ENCODE measurements around the gene ATP5F1A.
A peak's percentile ranks its signal among the peaks of the same experiment; 100 is the strongest.

The ATP5F1A gene

GRCh38 chr18:46072959-46073358 is 25.1 kb downstream of the ATP5F1A start:
- TF ChIP-seq CTCF (IDR thresholded peaks at IDR 0.05; ENCODE audit: low read depth, low read length), result no peak
- no peak overlapping the region for H3K4me3 ChIP-seq (replicated peaks in 1 of 2; ENCODE audit: low read depth in 2 of 2, low read length in 2 of 2)
- DNase-seq (ENCODE audit: low read depth in 2 of 2), result no peak

GRCh38 chr18:46072376-46072867 is 25.7 kb downstream of the ATP5F1A start:
- peak; percentile 9 for TF ChIP-seq CTCF (IDR thresholded peaks at IDR 0.05; ENCODE audit: low read depth, low read length)
- H3K4me3 ChIP-seq (replicated peaks in 1 of 2; ENCODE audit: low read depth in 2 of 2, low read length in 2 of 2), result peak overlapping the region; percentile 67 to 81
- DNase-seq (ENCODE audit: low read depth in 2 of 2), result no peak

- peak within 1 kb of the TSS; percentile 67 to 81 for H3K4me3 ChIP-seq (replicated peaks in 1 of 2; ENCODE audit: low read depth in 2 of 2, low read length in 2 of 2)
- peak; percentile 64 to 65 for DNase-seq (ENCODE audit: low read depth in 2 of 2)
- TF ChIP-seq CTCF (IDR thresholded peaks at IDR 0.05; ENCODE audit: low read depth, low read length), result no peak
Measured at GRCh38 chr18:46071653-46072375, 26.3 kb downstream of the ATP5F1A start, which contains the start of gene PSTPIP2. Gene PSTPIP2, minus strand, starts transcription at chr18:46072260. Its CDS starts 72 bp downstream, at chr18:46072188.

GRCh38 chr18:46070815-46071652 is 27.1 kb downstream of the ATP5F1A start:
- no peak for DNase-seq (ENCODE audit: low read depth in 2 of 2)
- no peak for TF ChIP-seq CTCF (IDR thresholded peaks at IDR 0.05; ENCODE audit: low read depth, low read length)

GRCh38 chr18:46070232-46070631 is 27.9 kb downstream of the ATP5F1A start:
- no peak for DNase-seq (ENCODE audit: low read depth in 2 of 2)
- H3K4me3 ChIP-seq (replicated peaks in 1 of 2; ENCODE audit: low read depth in 2 of 2, low read length in 2 of 2), result no peak overlapping the region
- TF ChIP-seq CTCF (IDR thresholded peaks at IDR 0.05; ENCODE audit: low read depth, low read length), result no peak

More at GRCh38 chr18:46070815-46071652, 27.1 kb downstream of the ATP5F1A start:
- peak overlapping the region; percentile 67 to 81 for H3K4me3 ChIP-seq (replicated peaks in 1 of 2; ENCODE audit: low read depth in 2 of 2, low read length in 2 of 2)

- TF ChIP-seq CTCF (IDR thresholded peaks at IDR 0.05; ENCODE audit: low read depth, low read length), result no peak
- H3K4me3 ChIP-seq (replicated peaks in 1 of 2; ENCODE audit: low read depth in 2 of 2, low read length in 2 of 2), result no peak overlapping the region
- DNase-seq (ENCODE audit: low read depth in 2 of 2), result peak in 1 of 2 donors; percentile 40
Measured at GRCh38 chr18:46069524-46069923, 28.6 kb downstream of the ATP5F1A start.

Data from cardiac fibroblast (primary cell).